Sigmoid colon (tissue), 4 donors: Measurements from ENCODE around the gene SLC8A2.

Experiments used
- CTCF ChIP-seq, 4 experiments: fragments of 450-650 bp in 3 of 4; fragments of 200-600 bp in 1 of 4; IDR thresholded peaks; one replicate each; pipeline ENCODE4 v1.5.1; 2016 to 2019; ENCODE audit warnings: antibody characterized with exemption in 4 of 4, mild to moderate bottlenecking in 3 of 4, moderate library complexity in 2 of 4
- EP300 ChIP-seq, 4 donors: sonication (generic); formaldehyde crosslinking; IDR thresholded peaks; one replicate each; pipeline ENCODE4 v1.6.1; 2017; ENCODE audit warnings: antibody characterized with exemption in 4 of 4
- POLR2A ChIP-seq, 2 donors: fragments of 450-650 bp; IDR thresholded peaks; one replicate each; pipeline ENCODE4 v1.6.1; 2016; ENCODE audit warnings: antibody characterized with exemption in 2 of 2, mild to moderate bottlenecking in 2 of 2, moderate library complexity in 2 of 2
- POLR2AphosphoS5 ChIP-seq, 4 donors: sonication (generic); formaldehyde crosslinking; IDR thresholded peaks; one replicate each; pipeline ENCODE4 v1.6.1; 2017; ENCODE audit warnings: antibody characterized with exemption in 4 of 4

- no peak for TF ChIP-seq CTCF (IDR thresholded peaks at IDR 0.05)
- no peak for TF ChIP-seq POLR2A (IDR thresholded peaks at IDR 0.05)
- TF ChIP-seq EP300 (IDR thresholded peaks at IDR 0.05), result no peak
- TF ChIP-seq POLR2AphosphoS5 (IDR thresholded peaks at IDR 0.05), result no peak
These were observed 55.1 kb downstream of the SLC8A2 start for GRCh38 chr19:47416643-47416985.
